ENCODE data around the gene BPIFA3.

The BPIFA3 gene

DNA sequence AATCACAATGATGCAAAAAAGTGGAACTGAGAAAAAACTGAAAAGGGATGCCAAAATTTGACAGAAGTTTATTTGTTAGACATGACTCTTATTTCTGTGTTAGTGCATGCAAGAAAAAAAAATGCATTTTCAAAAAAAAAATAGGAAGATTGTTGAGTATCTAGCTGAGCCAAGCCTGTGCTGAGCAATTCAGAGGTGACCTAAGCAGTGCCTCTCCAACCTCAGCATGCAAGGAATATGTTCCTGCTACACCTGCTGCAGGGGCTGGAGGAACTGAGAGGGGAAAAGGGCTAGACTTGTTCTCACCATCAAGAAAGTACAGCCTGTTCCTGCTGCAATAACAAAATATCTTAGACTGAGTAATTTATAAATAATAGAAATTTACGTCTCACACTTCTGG lies 25.2 kb upstream of the BPIFA3 start:
- no peak overlapping the region for H3K4me3 ChIP-seq (ENCODE audit: low read length)

DNA sequence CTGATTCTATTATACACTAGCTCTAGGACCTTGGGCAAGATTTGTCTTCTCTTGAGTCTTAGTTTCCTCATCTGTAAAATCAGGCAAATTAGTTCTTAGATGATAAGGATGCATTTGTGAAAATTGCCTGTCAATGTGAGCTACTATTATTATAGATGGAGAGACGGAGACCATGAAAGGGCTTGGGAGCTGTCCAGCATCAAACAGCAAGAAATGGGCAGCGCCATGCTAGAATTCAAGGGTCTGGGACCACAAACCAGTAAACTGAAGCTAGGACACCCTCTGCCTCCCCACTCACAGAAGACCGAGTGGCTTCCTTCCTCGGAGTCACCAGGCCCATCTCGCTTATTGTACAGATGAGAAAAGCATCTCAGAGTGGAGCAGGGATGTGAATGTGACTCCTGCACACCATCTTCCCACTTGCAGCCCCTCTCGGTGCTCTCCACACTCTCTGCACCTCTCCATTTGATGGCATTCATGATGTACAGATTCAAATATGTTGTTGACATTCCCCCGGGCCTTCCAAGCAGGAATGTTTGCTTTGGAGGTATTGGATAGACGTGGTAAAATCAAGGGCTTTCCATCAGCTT lies 24.1 kb upstream of the BPIFA3 start:
- H3K4me3 ChIP-seq (ENCODE audit: low read length) = no peak overlapping the region
- TF ChIP-seq ZNF274 (IDR thresholded peaks at IDR 0.05; ENCODE audit: low read depth, low read length) = no peak

More for the DNA sequence above, 25.2 kb upstream of the BPIFA3 start:
- no peak for TF ChIP-seq ZNF274 (IDR thresholded peaks at IDR 0.05; ENCODE audit: low read depth, low read length)

DNA sequence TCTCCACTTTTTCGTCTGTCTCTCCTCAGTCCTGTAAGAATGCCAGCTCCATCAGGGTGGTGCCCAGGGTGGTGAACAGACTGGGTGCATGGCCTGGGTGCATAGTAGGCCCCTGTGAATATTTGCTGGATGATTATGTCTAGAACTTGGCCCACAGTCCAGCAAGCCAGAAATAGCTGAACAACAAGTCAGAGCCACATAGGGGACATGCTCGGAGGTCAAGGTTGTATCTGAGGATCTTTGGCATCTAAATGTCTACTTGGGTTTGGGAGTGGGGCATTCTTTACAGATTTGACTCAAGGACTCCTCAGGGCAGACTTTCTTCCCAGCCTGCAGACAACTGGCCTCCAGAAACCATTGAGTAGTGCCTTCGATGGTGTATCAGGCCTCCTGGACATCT lies 18.1 kb upstream of the BPIFA3 start:
- TF ChIP-seq ZNF274 (IDR thresholded peaks at IDR 0.05; ENCODE audit: low read depth, low read length) = no peak

DNA sequence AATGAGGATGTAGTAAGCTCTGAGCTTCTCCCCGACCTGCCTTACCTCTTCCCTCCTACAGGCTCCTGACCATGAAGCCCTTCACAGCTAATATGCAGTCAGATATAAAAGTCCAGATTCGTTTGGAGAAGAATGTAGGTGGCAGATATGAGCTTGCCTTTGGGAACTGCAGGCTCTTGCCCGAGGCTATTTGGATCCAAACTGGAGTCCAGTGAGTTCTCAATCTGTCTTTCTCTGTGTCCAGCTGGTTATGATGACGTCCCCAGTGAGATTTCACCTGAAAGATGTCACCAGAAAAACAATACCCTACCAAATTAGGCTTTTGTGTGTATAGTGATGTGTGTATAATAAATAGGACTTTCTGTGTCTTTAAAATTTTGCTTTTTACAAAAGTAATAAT lies 14.7 kb upstream of the BPIFA3 start:
- no peak overlapping the region for H3K4me3 ChIP-seq (ENCODE audit: low read length)
- no peak for TF ChIP-seq ZNF274 (IDR thresholded peaks at IDR 0.05; ENCODE audit: low read depth, low read length)

More for the DNA sequence above, 18.1 kb upstream of the BPIFA3 start:
- no peak overlapping the region for H3K4me3 ChIP-seq (ENCODE audit: low read length)

DNA sequence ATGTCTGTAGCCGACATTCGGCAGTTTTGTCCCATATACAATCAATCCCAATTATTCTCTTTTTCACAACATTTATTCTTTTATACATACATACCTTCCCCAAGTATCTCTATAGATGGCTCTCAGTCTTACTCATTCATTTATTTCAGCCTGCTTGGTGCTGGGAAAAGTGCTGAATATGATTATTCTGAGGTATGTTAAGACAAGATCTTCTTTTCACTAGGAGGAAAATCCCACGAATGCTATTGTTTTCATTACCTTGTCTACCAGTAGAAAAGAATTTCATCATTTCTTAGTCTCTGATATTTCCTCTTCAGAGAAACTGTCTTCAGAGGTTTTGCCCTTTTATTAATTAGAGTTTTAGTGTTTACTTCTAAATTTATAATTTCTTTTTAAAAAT lies 13.7 kb upstream of the BPIFA3 start:
- no peak overlapping the region for H3K4me3 ChIP-seq (ENCODE audit: low read length)
- TF ChIP-seq ZNF274 (IDR thresholded peaks at IDR 0.05; ENCODE audit: low read depth, low read length) = no peak

DNA sequence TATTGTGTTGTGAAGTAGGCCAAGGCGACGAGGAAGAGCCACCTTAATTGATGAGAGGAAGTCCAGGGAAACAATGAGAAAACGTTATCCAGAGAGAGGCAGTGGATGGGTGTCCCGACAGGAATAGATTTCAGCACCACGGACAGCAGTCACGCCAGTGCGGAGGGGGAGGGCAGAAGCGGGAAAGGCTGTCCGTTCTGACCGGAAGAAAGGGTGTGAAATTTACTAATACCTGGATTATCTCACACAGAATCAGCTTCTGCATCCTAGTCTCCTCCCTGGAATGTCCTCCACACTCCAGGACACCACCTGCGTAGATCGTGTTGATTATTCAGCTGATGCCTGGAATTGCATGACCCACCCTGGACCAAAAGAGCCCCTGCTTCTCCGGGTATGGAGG lies 7.4 kb upstream of the BPIFA3 start:
- no peak for TF ChIP-seq ZNF274 (IDR thresholded peaks at IDR 0.05; ENCODE audit: low read depth, low read length)
- no peak overlapping the region for H3K4me3 ChIP-seq (ENCODE audit: low read length)

DNA sequence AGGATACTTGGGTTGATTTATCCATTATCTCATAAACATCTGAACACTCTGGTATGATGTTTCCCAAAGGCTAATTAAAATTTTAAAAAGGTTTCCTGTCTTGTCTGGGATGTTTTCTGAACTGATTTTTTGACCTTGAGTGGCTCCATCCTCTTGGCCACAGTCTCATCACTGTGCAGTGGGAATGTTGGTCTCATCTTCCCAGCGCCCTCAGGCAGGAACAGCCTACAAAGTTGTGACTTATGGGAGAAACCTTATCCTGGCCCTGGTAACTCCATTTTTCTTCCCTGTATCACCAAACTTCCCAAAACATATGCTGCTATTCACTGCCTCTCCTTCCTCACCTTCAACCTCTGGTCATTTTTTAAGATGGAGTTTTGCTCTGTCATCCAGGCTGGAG lies 6.8 kb upstream of the BPIFA3 start:
- no peak for TF ChIP-seq ZNF274 (IDR thresholded peaks at IDR 0.05; ENCODE audit: low read depth, low read length)
- no peak overlapping the region for H3K4me3 ChIP-seq (ENCODE audit: low read length)

DNA sequence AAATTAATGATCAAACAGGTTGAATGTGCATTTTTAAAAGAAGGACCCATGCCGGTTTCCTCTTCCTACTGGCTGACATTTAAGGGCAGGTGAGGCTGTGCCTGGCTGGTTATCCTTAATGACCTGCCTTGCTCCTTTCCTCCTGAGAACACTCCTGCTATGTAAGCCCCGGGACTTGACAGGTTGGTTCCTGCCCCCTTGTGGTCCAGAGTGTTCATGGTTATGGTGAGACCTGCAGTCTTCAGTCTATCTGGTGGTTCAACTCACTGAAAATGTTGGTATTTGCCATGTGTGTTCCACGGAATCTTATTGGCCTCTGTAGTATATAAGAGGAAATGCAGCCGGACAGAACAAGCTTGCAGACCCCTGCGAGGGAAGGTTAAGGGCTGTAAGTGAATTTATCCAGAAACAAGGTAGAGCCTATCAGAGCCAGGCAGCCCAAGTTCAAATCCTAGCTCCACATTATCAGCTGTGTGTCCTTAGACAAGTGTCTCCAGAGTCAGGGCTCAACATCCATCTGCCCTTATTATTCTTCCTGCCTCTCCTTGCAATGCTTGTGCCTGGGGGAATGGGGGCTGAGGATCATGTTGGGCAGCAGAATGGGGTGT lies 5.2 kb upstream of the BPIFA3 start:
- no peak for TF ChIP-seq ZNF274 (IDR thresholded peaks at IDR 0.05; ENCODE audit: low read depth, low read length)
- no peak overlapping the region for H3K4me3 ChIP-seq (ENCODE audit: low read length)

DNA sequence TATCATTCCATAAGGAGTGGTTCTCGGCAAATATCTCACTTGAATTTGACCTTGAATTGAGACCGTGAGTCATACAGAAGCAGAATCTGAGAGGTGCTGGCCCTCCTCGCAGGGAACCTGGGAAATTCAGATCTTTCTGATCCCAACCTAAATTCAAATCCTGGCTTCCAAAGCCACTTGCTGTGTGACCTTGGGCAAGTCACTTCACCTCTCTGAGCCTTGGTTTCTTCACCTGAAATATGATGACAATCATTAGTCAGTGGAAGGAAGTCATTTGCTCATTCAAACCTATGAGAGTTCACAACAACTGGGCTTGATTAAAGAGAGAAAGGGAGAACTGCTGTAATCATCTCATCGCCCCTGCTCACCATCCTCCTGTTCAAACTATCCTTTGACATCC lies 7.2 kb downstream of the BPIFA3 start:
- no peak for TF ChIP-seq ZNF274 (IDR thresholded peaks at IDR 0.05; ENCODE audit: low read depth, low read length)
- H3K4me3 ChIP-seq (ENCODE audit: low read length) = no peak overlapping the region

DNA sequence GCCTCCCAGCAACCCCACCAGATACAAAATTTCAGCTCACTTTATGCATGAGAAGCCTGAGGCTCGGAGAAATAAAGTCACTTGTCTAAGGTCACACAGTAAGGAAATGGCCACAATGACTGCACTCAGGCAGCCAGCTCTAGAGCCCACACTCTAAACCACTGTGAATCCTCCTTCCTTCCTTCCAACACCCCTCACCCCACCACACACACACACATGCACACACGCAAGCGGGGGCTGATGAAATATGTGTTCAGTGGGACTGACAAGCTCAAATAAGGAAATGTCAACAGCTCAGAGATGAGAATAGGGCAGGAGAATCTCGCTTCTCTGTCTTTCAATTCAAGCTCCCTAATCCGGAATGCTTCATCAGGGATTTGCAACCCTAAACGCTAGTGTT lies 12.7 kb downstream of the BPIFA3 start:
- no peak for TF ChIP-seq ZNF274 (IDR thresholded peaks at IDR 0.05; ENCODE audit: low read depth, low read length)
- H3K4me3 ChIP-seq (ENCODE audit: low read length) = no peak overlapping the region

DNA sequence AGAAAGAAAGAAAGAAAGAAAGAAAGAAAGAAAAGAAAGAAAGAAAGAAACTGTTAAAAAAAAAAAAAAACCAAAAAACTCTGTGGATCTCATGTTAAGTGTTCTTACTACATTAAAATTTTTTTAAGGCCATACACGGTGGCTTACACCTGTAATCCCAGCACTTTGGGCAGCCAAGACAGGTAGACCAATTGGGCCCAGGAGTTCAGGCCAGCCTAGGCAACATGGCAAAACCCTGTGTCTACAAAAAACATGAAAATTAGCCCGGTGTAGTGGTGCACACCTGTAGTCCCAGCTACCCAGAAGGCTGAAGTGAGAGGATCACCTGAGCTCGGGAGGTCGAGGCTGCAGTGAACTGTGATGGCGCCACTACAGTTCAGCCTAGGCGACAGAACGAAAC lies 14.1 kb downstream of the BPIFA3 start:
- no peak for TF ChIP-seq ZNF274 (IDR thresholded peaks at IDR 0.05; ENCODE audit: low read depth, low read length)
- no peak overlapping the region for H3K4me3 ChIP-seq (ENCODE audit: low read length)

DNA sequence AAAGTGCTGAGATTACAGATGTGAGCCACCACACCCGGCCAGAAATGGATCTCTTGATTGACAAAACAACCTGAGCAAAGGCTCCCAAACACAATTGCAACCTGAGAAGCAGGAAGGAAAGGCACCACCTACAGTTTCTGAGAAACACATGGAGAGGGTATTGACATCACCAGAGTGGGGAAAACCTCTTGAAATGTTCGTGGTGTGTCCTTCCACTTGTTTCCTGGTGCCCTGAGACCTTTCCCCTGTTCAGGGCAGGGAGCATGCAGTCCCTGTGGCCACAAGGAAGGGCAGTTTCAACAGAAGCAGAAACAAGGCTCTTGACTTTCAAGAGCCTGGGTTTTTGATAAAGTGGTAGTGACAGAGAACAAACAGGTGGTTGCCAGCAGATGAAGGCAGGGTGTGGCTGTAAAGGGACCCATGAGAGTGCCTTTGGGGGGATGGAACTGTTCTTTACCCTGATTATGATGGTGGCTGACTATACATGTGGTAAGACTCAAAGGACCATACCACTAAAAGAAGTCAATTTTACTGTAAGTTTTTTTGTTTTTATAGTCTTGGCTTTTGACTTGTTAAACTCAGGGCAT lies 15.4 kb downstream of the BPIFA3 start:
- TF ChIP-seq ZNF274 (IDR thresholded peaks at IDR 0.05; ENCODE audit: low read depth, low read length) = no peak
- no peak overlapping the region for H3K4me3 ChIP-seq (ENCODE audit: low read length)

DNA sequence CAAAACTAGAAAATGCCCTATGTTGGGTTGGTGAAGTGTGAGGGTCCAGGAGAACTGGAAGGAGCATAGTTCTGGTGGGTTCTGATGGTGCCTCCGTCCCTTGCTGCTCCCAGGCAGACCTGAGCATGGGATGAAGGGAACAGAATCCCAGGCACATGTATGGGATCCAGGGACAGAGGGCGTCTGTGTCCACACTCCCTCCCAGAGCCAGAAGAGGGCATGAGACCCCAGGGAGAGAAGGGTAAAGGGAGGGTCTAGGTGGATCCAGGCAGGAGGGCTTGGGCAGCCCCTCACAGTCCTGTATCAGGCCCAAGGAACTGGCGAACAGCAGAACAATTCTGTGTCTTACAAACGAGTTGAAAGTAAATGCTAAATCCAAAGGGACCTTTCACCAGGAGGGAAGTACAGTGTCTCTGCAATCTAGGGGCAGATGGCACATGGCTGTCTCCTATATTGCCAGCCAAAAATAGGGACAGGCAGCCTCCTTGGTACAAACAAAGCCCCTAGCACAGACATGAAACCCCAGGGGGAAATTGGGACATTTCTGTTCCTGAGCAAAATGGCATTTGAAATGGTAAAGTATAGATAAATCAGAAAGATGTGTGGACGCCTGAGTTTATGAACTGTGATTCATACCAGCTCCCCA lies 16.1 kb downstream of the BPIFA3 start:
- H3K4me3 ChIP-seq (ENCODE audit: low read length) = no peak overlapping the region
- no peak for TF ChIP-seq ZNF274 (IDR thresholded peaks at IDR 0.05; ENCODE audit: low read depth, low read length)

DNA sequence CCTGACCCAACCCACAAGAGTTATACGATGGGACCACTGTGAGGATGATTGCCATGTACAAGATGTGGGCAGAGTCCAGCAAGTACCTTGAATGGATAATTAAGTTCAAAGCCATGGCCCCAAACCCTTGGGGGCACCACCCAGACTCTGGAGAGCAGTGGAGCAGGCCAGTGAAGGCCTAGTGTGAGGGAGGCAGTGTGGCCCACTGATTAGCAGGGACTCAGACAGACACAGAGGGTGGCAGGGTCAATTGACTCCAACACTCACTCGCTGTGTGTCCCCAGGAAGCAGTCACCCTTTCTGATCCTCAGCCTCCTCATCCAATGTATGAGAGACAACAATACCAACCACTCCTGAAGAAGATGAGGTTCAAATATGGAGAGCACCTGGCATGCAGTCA lies 16.9 kb downstream of the BPIFA3 start:
- H3K4me3 ChIP-seq (ENCODE audit: low read length) = no peak overlapping the region
- TF ChIP-seq ZNF274 (IDR thresholded peaks at IDR 0.05; ENCODE audit: low read depth, low read length) = no peak

DNA sequence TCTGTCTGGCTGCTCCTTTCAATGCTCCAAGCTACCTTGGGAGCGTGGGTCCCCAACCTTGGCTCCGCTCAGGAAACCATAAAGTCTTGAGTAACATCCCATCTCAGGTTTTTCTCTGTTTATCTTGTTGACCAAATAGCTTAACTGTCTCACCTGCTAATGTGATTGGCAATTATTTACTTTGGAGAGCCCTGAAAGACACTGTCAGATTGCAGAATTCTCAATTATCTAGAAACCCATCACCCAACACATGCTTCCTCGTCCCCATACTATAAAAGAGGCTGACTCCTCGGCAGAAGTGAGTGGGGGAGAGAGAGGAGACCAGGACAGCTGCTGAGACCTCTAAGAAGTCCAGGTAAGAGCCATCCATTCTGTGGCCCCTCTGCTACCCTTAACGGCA lies 18.5 kb downstream of the BPIFA3 start, which contains the start of gene BPIFA1:
Gene BPIFA1, plus strand, starts transcription at position 301 of the 400 bp plus-strand sequence. CDS start 1,716 bp downstream, outside the sequence.
- no peak for TF ChIP-seq ZNF274 (IDR thresholded peaks at IDR 0.05; ENCODE audit: low read depth, low read length)
- H3K4me3 ChIP-seq (ENCODE audit: low read length) = no peak within 1 kb of the TSS
